KMS-11 (cell line): Measurements from ENCODE around the gene CRPPA.

Experiments
- H2AFZ ChIP-seq: fragments of 200-600 bp; sonication (generic); 2 replicates; pipeline ENCODE4 v1.6.1; 2016; ENCODE audit warnings: antibody characterized with exemption, mixed run types, low read depth
- H3K27ac ChIP-seq: fragments of 200-600 bp; sonication (generic); 2 replicates; pipeline ENCODE4 v1.6.1; 2016; ENCODE audit warnings: mild to moderate bottlenecking, mixed run types
- H3K27me3 ChIP-seq: fragments of 200-600 bp; sonication (generic); 2 replicates; pipeline ENCODE4 v1.6.1; 2017; ENCODE audit warnings: mild to moderate bottlenecking, low read depth, mixed run types, moderate library complexity; ENCODE audit not compliant: insufficient read depth
- H3K36me3 ChIP-seq: fragments of 200-600 bp; sonication (generic); 2 replicates; pipeline ENCODE4 v1.6.1; 2017; ENCODE audit warnings: mild to moderate bottlenecking, mixed run types; ENCODE audit not compliant: insufficient read depth
- H3K4me1 ChIP-seq: fragments of 200-600 bp; sonication (generic); 2 replicates; pipeline ENCODE4 v1.6.1; 2016; ENCODE audit warnings: mild to moderate bottlenecking, low read depth, mixed run types; ENCODE audit not compliant: poor library complexity, severe bottlenecking
- H3K4me2 ChIP-seq: fragments of 200-600 bp; sonication (generic); 2 replicates; pipeline ENCODE4 v1.7.0; 2016; ENCODE audit warnings: mild to moderate bottlenecking, mixed run types
- H3K4me3 ChIP-seq: fragments of 200-600 bp; sonication (generic); IDR thresholded peaks from 2 replicates; pipeline ENCODE4 v1.6.1; 2017; ENCODE audit warnings: low read depth, low read length, mixed read lengths; ENCODE audit not compliant: insufficient read depth
- H3K79me2 ChIP-seq: fragments of 200-600 bp; sonication (generic); 2 replicates; pipeline ENCODE4 v1.6.1; 2016; ENCODE audit warnings: low read depth, mixed run types; ENCODE audit not compliant: insufficient read depth
- H3K9ac ChIP-seq: fragments of 200-600 bp; sonication (generic); 2 replicates; pipeline ENCODE4 v1.6.1; 2016; ENCODE audit warnings: mild to moderate bottlenecking, mixed run types
- H4K20me1 ChIP-seq: fragments of 200-600 bp; sonication (generic); 2 replicates; pipeline ENCODE4 v1.6.1; 2016; ENCODE audit warnings: mild to moderate bottlenecking, mixed run types; ENCODE audit not compliant: insufficient read depth
- TF ChIP-seq, protein P1 (sequence below): fragments of 200-600 bp; sonication (generic); conservative IDR thresholded peaks from 2 replicates; pipeline ENCODE4 v1.6.1; 2017; ENCODE audit warnings: low read depth, mild to moderate bottlenecking, antibody characterized with exemption, low read length, moderate library complexity, mixed read lengths

Gene CRPPA

DNA sequence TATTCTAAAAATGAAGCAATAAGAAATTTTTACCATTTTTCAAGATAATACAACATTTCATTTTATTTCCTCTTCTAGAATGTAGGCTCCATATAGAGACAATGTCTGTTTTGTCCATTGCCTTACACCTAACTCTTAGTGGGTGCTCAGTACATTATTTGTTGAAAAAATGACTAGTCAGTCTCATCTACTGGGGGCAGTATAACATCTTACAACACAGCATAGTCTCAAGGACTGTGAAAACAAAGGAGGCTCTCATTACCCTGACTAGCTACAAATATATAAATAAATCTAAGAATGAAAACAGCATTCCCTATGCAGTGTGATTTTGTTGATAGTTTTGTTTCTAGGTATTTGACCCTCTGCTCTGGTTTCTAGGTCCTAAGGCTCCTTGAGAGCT, 11.6 kb downstream of the CRPPA start:
- TF ChIP-seq, protein P1, sequence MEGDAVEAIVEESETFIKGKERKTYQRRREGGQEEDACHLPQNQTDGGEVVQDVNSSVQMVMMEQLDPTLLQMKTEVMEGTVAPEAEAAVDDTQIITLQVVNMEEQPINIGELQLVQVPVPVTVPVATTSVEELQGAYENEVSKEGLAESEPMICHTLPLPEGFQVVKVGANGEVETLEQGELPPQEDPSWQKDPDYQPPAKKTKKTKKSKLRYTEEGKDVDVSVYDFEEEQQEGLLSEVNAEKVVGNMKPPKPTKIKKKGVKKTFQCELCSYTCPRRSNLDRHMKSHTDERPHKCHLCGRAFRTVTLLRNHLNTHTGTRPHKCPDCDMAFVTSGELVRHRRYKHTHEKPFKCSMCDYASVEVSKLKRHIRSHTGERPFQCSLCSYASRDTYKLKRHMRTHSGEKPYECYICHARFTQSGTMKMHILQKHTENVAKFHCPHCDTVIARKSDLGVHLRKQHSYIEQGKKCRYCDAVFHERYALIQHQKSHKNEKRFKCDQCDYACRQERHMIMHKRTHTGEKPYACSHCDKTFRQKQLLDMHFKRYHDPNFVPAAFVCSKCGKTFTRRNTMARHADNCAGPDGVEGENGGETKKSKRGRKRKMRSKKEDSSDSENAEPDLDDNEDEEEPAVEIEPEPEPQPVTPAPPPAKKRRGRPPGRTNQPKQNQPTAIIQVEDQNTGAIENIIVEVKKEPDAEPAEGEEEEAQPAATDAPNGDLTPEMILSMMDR, result no peak
- H3K36me3 ChIP-seq, result no peaks in the 10 kb centered on the region
- no peaks in the 10 kb centered on the region for H3K4me1 ChIP-seq
- H3K27ac ChIP-seq, result no peak overlapping the region
- H3K4me3 ChIP-seq, result no peak overlapping the region
- H3K79me2 ChIP-seq, result no peaks in the 10 kb centered on the region
- no peaks in the 10 kb centered on the region for H3K27me3 ChIP-seq
- H3K9ac ChIP-seq, result no peak overlapping the region
- no peak overlapping the region for H3K4me2 ChIP-seq
- no peaks in the 10 kb centered on the region for H4K20me1 ChIP-seq
- no peak overlapping the region for H2AFZ ChIP-seq

DNA sequence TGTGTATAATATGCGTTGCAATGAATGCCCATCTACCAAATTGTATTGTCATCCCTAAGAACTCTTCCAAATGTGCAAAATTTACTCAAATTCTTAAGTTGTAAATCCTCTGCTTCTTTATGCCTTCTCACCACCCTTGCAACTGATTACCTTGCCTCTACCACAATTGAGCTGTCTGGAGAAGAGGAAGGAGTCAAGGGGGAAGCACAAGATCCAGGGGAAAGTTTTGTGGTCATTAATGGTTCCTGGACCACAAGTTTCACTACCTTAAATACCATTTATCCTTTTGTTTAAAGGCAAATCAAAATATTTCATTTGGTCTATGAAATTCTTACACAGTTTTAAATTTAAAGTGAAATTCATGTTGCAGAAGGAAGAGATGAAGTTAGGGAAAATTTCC, 16.7 kb downstream of the CRPPA start:
- Histone ChIP-seq H2AFZ (no peak overlapping the region), H3K36me3 (no peaks in the 10 kb centered on the region), H3K4me1 (no peaks in the 10 kb centered on the region), H3K4me2 (no peak overlapping the region), H3K79me2 (no peaks in the 10 kb centered on the region), H3K9ac (no peak overlapping the region), H3K4me3 (no peak overlapping the region), H3K27me3 (no peaks in the 10 kb centered on the region), H4K20me1 (no peaks in the 10 kb centered on the region), H3K27ac (no peak overlapping the region)
- TF ChIP-seq, protein P1, result no peak

DNA sequence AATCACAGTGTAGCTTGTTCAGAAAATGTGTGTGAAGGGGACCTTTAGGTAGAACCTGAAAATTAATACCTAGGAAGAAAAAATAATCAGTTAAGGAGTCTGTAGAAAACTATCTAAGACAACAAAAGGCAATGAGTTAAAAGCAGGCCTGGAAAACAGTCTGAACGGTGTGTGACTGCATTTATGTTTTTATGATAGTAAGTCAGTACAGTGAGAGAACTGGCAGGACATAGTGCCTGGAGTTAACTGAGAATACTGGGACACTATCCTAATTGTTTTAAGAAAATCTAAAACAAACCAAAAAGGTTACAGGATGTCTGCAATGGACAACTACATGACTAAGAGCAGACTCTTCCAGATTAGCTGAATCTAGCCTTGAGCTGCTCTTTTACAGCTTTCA, 17.9 kb downstream of the CRPPA start:
- no peaks in the 10 kb centered on the region for H3K79me2 ChIP-seq
- no peaks in the 10 kb centered on the region for H3K36me3 ChIP-seq
- no peak overlapping the region for H3K27ac ChIP-seq
- no peak overlapping the region for H3K4me3 ChIP-seq
- TF ChIP-seq, protein P1, result no peak
- no peak overlapping the region for H3K4me2 ChIP-seq
- no peaks in the 10 kb centered on the region for H3K27me3 ChIP-seq
- no peaks in the 10 kb centered on the region for H3K4me1 ChIP-seq
- no peak overlapping the region for H3K9ac ChIP-seq
- H2AFZ ChIP-seq, result no peak overlapping the region
- H4K20me1 ChIP-seq, result no peaks in the 10 kb centered on the region

DNA sequence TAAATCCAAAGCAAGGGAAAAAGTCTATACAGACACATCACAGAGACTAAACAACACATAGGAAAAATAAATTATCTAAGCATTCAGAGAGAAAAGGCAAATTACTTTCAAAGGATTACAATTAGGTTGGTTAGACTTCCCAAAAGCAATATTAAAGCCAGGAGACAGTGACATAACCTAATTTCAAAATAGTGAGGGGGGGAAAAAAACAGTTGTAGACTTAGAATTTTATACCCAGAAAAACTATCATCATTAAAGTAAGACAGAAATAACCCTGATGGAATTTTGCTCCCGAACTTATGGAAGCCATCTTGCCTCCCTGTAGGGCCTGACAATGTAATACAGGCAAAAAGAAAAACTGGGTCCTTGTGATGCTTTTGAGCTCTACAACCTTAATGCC, 18.4 kb downstream of the CRPPA start:
- no peak overlapping the region for H3K4me2 ChIP-seq
- no peak overlapping the region for H3K27ac ChIP-seq
- no peaks in the 10 kb centered on the region for H3K79me2 ChIP-seq
- H3K36me3 ChIP-seq, result no peaks in the 10 kb centered on the region
- TF ChIP-seq, protein P1, result no peak
- H4K20me1 ChIP-seq, result no peaks in the 10 kb centered on the region
- no peaks in the 10 kb centered on the region for H3K27me3 ChIP-seq
- H3K9ac ChIP-seq, result no peak overlapping the region
- H3K4me3 ChIP-seq, result no peak overlapping the region
- H3K4me1 ChIP-seq, result no peaks in the 10 kb centered on the region
- no peak overlapping the region for H2AFZ ChIP-seq

DNA sequence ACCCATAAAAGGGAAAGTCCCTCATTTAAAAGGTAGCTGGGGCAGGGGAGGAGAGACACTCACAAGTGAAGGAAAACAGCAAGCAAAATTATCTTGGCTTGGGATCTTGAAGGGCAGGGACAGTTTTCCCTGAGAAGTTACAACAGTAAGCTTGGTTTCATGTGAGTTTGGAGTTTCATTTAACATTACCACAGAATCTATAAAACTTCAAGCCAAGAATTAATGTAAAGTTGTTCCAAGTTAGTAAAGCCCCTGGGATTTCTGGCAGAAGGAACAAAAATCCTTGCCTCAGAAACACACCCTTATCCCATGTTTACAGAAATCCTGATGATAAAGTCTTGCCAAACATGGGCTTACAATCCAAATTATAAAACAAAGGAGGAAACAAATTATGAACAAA, 19.2 kb downstream of the CRPPA start:
- no peak overlapping the region for H3K4me2 ChIP-seq
- no peaks in the 10 kb centered on the region for H3K36me3 ChIP-seq
- no peak overlapping the region for H3K9ac ChIP-seq
- TF ChIP-seq, protein P1, result no peak
- no peaks in the 10 kb centered on the region for H3K79me2 ChIP-seq
- no peaks in the 10 kb centered on the region for H3K27me3 ChIP-seq
- no peaks in the 10 kb centered on the region for H4K20me1 ChIP-seq
- no peaks in the 10 kb centered on the region for H3K4me1 ChIP-seq
- no peak overlapping the region for H2AFZ ChIP-seq
- H3K4me3 ChIP-seq, result no peak overlapping the region
- no peak overlapping the region for H3K27ac ChIP-seq
